GM21619 (cell line): ENCODE results near the gene PLN.
A peak's percentile ranks its signal among the peaks of the same experiment; 100 is the strongest.

ENCODE experiments used
- ATAC-seq: cut with Tn5 transposase; IDR thresholded peaks from one replicate; pipeline ENCODE4 v1.9.1; 2021; ENCODE audit not compliant: unreplicated experiment

PLN gene

GRCh38 chr6:118577972-118578371, 29.9 kb downstream of the PLN start:
- no peak for ATAC-seq

GRCh38 chr6:118578617-118579016, 30.5 kb downstream of the PLN start:
- ATAC-seq, result no peak

- no peak for ATAC-seq
These were observed 31.7 kb downstream of the PLN start for GRCh38 chr6:118579786-118580185.

- peak; percentile 66 for ATAC-seq
These were observed 32.7 kb downstream of the PLN start for GRCh38 chr6:118580585-118581419.

- no peak for ATAC-seq
These were observed 33.4 kb downstream of the PLN start for GRCh38 chr6:118581489-118581959.

GRCh38 chr6:118584911-118585310, 36.8 kb downstream of the PLN start:
- no peak for ATAC-seq

- ATAC-seq, result no peak
These were observed 38.8 kb downstream of the PLN start for GRCh38 chr6:118586746-118587485.

GRCh38 chr6:118588626-118589025, 40.5 kb downstream of the PLN start:
- no peak for ATAC-seq

GRCh38 chr6:118589186-118589585, 41.1 kb downstream of the PLN start:
- ATAC-seq, result no peak

GRCh38 chr6:118589649-118590365, 41.7 kb downstream of the PLN start:
- no peak for ATAC-seq

- no peak for ATAC-seq
These were observed 43.8 kb downstream of the PLN start for GRCh38 chr6:118591897-118592296.

GRCh38 chr6:118594877-118595276, 46.8 kb downstream of the PLN start:
- ATAC-seq, result no peak

- no peak for ATAC-seq
These were observed 48.8 kb downstream of the PLN start for GRCh38 chr6:118596774-118597320.

- no peak for ATAC-seq
These were observed 49.5 kb downstream of the PLN start for GRCh38 chr6:118597636-118598035.

GRCh38 chr6:118598324-118598723, 50.2 kb downstream of the PLN start:
- no peak for ATAC-seq

- ATAC-seq, result no peak
These were observed 54.2 kb downstream of the PLN start for GRCh38 chr6:118602300-118602699.

- ATAC-seq, result no peak
These were observed 55.3 kb downstream of the PLN start for GRCh38 chr6:118603372-118603771.

GRCh38 chr6:118606268-118606667, 58.2 kb downstream of the PLN start:
- ATAC-seq, result peak; percentile 62

- ATAC-seq, result no peak
These were observed 58.8 kb downstream of the PLN start for GRCh38 chr6:118606858-118607257.
